Mesendoderm (in vitro differentiated cells): ENCODE data around the gene RFLNA.

Experiments
- DNase-seq: peaks from one replicate; pipeline ENCODE4 v3.0.0; 2013
- H2AK5ac ChIP-seq: 2 replicates; pipeline ENCODE4 v1.6.1; 2013; ENCODE audit warnings: low read length, inconsistent platforms
- H2BK120ac ChIP-seq: 2 replicates; pipeline ENCODE4 v1.6.1; 2013; ENCODE audit warnings: low read depth, mild to moderate bottlenecking, low read length, moderate library complexity, mixed read lengths
- H2BK15ac ChIP-seq: replicated peaks from 2 replicates; pipeline ENCODE4 v1.6.1; 2013; ENCODE audit warnings: low read depth, mild to moderate bottlenecking, moderate library complexity
- H2BK5ac ChIP-seq: 2 replicates; pipeline ENCODE4 v1.6.1; 2013; ENCODE audit warnings: low read length, inconsistent platforms
- H3K18ac ChIP-seq: 2 replicates; pipeline ENCODE4 v1.6.1; 2013; ENCODE audit warnings: mild to moderate bottlenecking, low read length, mixed read lengths
- H3K23ac ChIP-seq: one replicate; pipeline ENCODE4 v1.6.1; 2013; ENCODE audit warnings: low read length
- H3K27ac ChIP-seq: 2 replicates; pipeline ENCODE4 v1.5.1; 2013; ENCODE audit warnings: low read depth, mild to moderate bottlenecking, inconsistent platforms, low read length, moderate library complexity
- H3K27me3 ChIP-seq: 2 replicates; pipeline ENCODE4 v1.6.1; 2013; ENCODE audit warnings: low read length, control low read depth, mild to moderate bottlenecking, inconsistent platforms; ENCODE audit not compliant: insufficient read depth, poor library complexity
- H3K36me3 ChIP-seq: 2 replicates; pipeline ENCODE4 v1.6.1; 2013; ENCODE audit warnings: low read length, inconsistent platforms; ENCODE audit not compliant: control insufficient read depth, insufficient read depth
- H3K4ac ChIP-seq: one replicate; pipeline ENCODE4 v1.6.1; 2013; ENCODE audit warnings: low read depth, mild to moderate bottlenecking, low read length, moderate library complexity
- H3K4me1 ChIP-seq: 2 replicates; pipeline ENCODE4 v1.6.1; 2013; ENCODE audit warnings: low read depth, low read length, inconsistent platforms; ENCODE audit not compliant: control insufficient read depth
- H3K4me2 ChIP-seq: 2 replicates; pipeline ENCODE4 v1.6.1; 2013; ENCODE audit warnings: low read length
- H3K4me3 ChIP-seq: 2 replicates; pipeline ENCODE4 v1.5.1; 2013; ENCODE audit warnings: mild to moderate bottlenecking, low read length
- H3K56ac ChIP-seq: one replicate; pipeline ENCODE4 v1.6.1; 2013; ENCODE audit warnings: low read length
- H3K79me1 ChIP-seq: 2 replicates; pipeline ENCODE4 v1.6.1; 2013; ENCODE audit warnings: low read length, inconsistent platforms
- H3K79me2 ChIP-seq: 2 replicates; pipeline ENCODE4 v1.6.1; 2013; ENCODE audit warnings: mild to moderate bottlenecking, low read length; ENCODE audit not compliant: control insufficient read depth, insufficient read depth
- H3K9ac ChIP-seq: 2 replicates; pipeline ENCODE4 v1.6.1; 2013; ENCODE audit warnings: low read length, inconsistent platforms
- H4K5ac ChIP-seq: one replicate; pipeline ENCODE4 v1.6.1; 2013; ENCODE audit warnings: low read length
- H4K8ac ChIP-seq: one replicate; pipeline ENCODE4 v1.6.1; 2013; ENCODE audit warnings: low read depth, mild to moderate bottlenecking, control low read depth, low read length, moderate library complexity
- WGBS: extraction: QIAGEN DNeasy Blood & Tissue Kit; methylation state at CpG from one replicate; pipeline ENCODE4 v1.1.7; 2013; ENCODE audit warnings: low lambda C conversion rate, missing lambda C conversion rate; ENCODE audit not compliant: insufficient coverage; ENCODE audit errors: extremely low coverage; 5-methylcytosine and 5-hydroxymethylcytosine counted together

The RFLNA gene

GRCh38 chr12:124278389-124279101, 16.3 kb upstream of the RFLNA start:
- Histone ChIP-seq H3K27ac (no peak overlapping the region), H3K4me1 (no peaks in the 10 kb centered on the region), H4K8ac (no peak overlapping the region), H2BK120ac (no peak overlapping the region), H3K79me2 (no peaks in the 10 kb centered on the region), H3K56ac (peak overlapping the region; percentile 5), H3K36me3 (no peaks in the 10 kb centered on the region), H3K27me3 (no peaks in the 10 kb centered on the region), H3K4ac (no peak overlapping the region), H3K4me3 (no peak overlapping the region), H2AK5ac (no peak overlapping the region), H3K23ac (no peak overlapping the region), H3K18ac (no peak overlapping the region), H3K79me1 (no peaks in the 10 kb centered on the region), H2BK15ac (no peak overlapping the region), H2BK5ac (no peak overlapping the region), H3K4me2 (no peak overlapping the region), H4K5ac (no peak overlapping the region), H3K9ac (no peak overlapping the region)
- no CpG with 5 or more reads among the region's 20 CpGs for WGBS
- DNase-seq: no peak

- H3K27ac ChIP-seq: no peak overlapping the region
- H3K79me2 ChIP-seq: no peaks in the 10 kb centered on the region
- H3K27me3 ChIP-seq: no peaks in the 10 kb centered on the region
- no peak overlapping the region for H2BK120ac ChIP-seq
- H3K9ac ChIP-seq: no peak overlapping the region
- H3K4me3 ChIP-seq: no peak overlapping the region
- no CpG with 5 or more reads among the region's 11 CpGs for WGBS
- H3K4ac ChIP-seq: no peak overlapping the region
- H2BK5ac ChIP-seq: no peak overlapping the region
- no peak overlapping the region for H3K23ac ChIP-seq
- H3K18ac ChIP-seq: no peak overlapping the region
- H3K56ac ChIP-seq: peak overlapping the region; percentile 5
- no peak overlapping the region for H4K5ac ChIP-seq
- H3K36me3 ChIP-seq: no peaks in the 10 kb centered on the region
- no peak for DNase-seq
- H4K8ac ChIP-seq: no peak overlapping the region
- H2BK15ac ChIP-seq: no peak overlapping the region
- no peak overlapping the region for H3K4me2 ChIP-seq
- H2AK5ac ChIP-seq: no peak overlapping the region
- no peaks in the 10 kb centered on the region for H3K79me1 ChIP-seq
- H3K4me1 ChIP-seq: no peaks in the 10 kb centered on the region
Measured at GRCh38 chr12:124279315-124279714, 15.6 kb upstream of the RFLNA start.

GRCh38 chr12:124279846-124280360, 15.0 kb upstream of the RFLNA start:
- no peak for DNase-seq
- Histone ChIP-seq H3K56ac (no peak overlapping the region), H3K4me1 (no peaks in the 10 kb centered on the region), H3K4me2 (no peak overlapping the region), H3K18ac (no peak overlapping the region), H3K9ac (no peak overlapping the region), H2AK5ac (no peak overlapping the region), H3K27ac (no peak overlapping the region), H2BK15ac (no peak overlapping the region), H3K4ac (no peak overlapping the region), H2BK5ac (no peak overlapping the region), H3K4me3 (no peak overlapping the region), H3K27me3 (no peaks in the 10 kb centered on the region), H2BK120ac (no peak overlapping the region), H3K23ac (no peak overlapping the region), H3K79me1 (no peaks in the 10 kb centered on the region), H4K5ac (no peak overlapping the region), H3K79me2 (no peaks in the 10 kb centered on the region), H4K8ac (no peak overlapping the region), H3K36me3 (no peaks in the 10 kb centered on the region)
- WGBS: no CpG with 5 or more reads among the region's 19 CpGs

- no peak overlapping the region for H4K5ac ChIP-seq
- no peak overlapping the region for H2AK5ac ChIP-seq
- no peak overlapping the region for H3K4ac ChIP-seq
- no peak overlapping the region for H2BK5ac ChIP-seq
- H3K4me1 ChIP-seq: no peaks in the 10 kb centered on the region
- H3K27ac ChIP-seq: no peak overlapping the region
- no peak overlapping the region for H2BK15ac ChIP-seq
- H2BK120ac ChIP-seq: no peak overlapping the region
- no peaks in the 10 kb centered on the region for H3K27me3 ChIP-seq
- H3K4me3 ChIP-seq: no peak overlapping the region
- H3K79me2 ChIP-seq: no peaks in the 10 kb centered on the region
- no peak overlapping the region for H3K23ac ChIP-seq
- H3K79me1 ChIP-seq: no peaks in the 10 kb centered on the region
- H3K18ac ChIP-seq: no peak overlapping the region
- no peak overlapping the region for H4K8ac ChIP-seq
- H3K4me2 ChIP-seq: no peak overlapping the region
- no peak for DNase-seq
- no peak overlapping the region for H3K9ac ChIP-seq
- no peaks in the 10 kb centered on the region for H3K36me3 ChIP-seq
- no peak overlapping the region for H3K56ac ChIP-seq
- no CpG with 5 or more reads among the region's 2 CpGs for WGBS
Measured at GRCh38 chr12:124281309-124281708, 13.6 kb upstream of the RFLNA start.

- no peak overlapping the region for H3K56ac ChIP-seq
- WGBS: no CpG with 5 or more reads among the region's 5 CpGs
Measured at GRCh38 chr12:124282287-124282686, 12.6 kb upstream of the RFLNA start.

GRCh38 chr12:124283326-124283725, 11.6 kb upstream of the RFLNA start:
- no peak overlapping the region for H2BK120ac ChIP-seq
- no peak overlapping the region for H2AK5ac ChIP-seq
- H3K27ac ChIP-seq: no peak overlapping the region
- H2BK15ac ChIP-seq: no peak overlapping the region
- WGBS: no CpG with 5 or more reads among the region's 7 CpGs
- H3K79me1 ChIP-seq: no peaks in the 10 kb centered on the region
- H2BK5ac ChIP-seq: no peak overlapping the region
- no peaks in the 10 kb centered on the region for H3K4me1 ChIP-seq
- DNase-seq: no peak
- H3K4me3 ChIP-seq: no peak overlapping the region
- no peaks in the 10 kb centered on the region for H3K27me3 ChIP-seq
- H3K56ac ChIP-seq: no peak overlapping the region
- H3K4me2 ChIP-seq: no peak overlapping the region
- H3K18ac ChIP-seq: no peak overlapping the region
- no peaks in the 10 kb centered on the region for H3K79me2 ChIP-seq
- no peak overlapping the region for H3K23ac ChIP-seq
- no peak overlapping the region for H4K8ac ChIP-seq
- no peak overlapping the region for H3K9ac ChIP-seq
- no peak overlapping the region for H3K4ac ChIP-seq
- H3K36me3 ChIP-seq: no peaks in the 10 kb centered on the region
- no peak overlapping the region for H4K5ac ChIP-seq

More at GRCh38 chr12:124282287-124282686, 12.6 kb upstream of the RFLNA start:
- DNase-seq: no peak
- Histone ChIP-seq H3K4ac (no peak overlapping the region), H3K27ac (no peak overlapping the region), H2BK15ac (no peak overlapping the region), H2BK120ac (no peak overlapping the region), H3K18ac (no peak overlapping the region), H2BK5ac (no peak overlapping the region), H3K4me2 (no peak overlapping the region), H3K79me2 (no peaks in the 10 kb centered on the region), H3K9ac (no peak overlapping the region), H3K36me3 (no peaks in the 10 kb centered on the region), H3K4me3 (no peak overlapping the region), H4K8ac (no peak overlapping the region), H3K79me1 (no peaks in the 10 kb centered on the region), H3K23ac (no peak overlapping the region), H3K27me3 (no peaks in the 10 kb centered on the region), H4K5ac (no peak overlapping the region), H3K4me1 (no peaks in the 10 kb centered on the region), H2AK5ac (no peak overlapping the region)
